CD4-positive, CD25-positive, alpha-beta regulatory T cell (primary cell): Measurements from ENCODE around the gene MAMSTR. TPM values are rescaled to one million over a fixed set of nuclear protein-coding genes. Genes with fewer than 3 reads are reported as not detected.
"Not testable (repeated sequence)": the region's sequence is repeated elsewhere in the genome, so short reads cannot be mapped to it uniquely, and the experiment has no call there.

Experiments
- ATAC-seq, 2 donors: fragments of 150-1000 bp; cut with Tn5 transposase; one replicate each; pipeline ENCODE4 v1.10.0; 2021; ENCODE audit warnings: low read depth in 2 of 2, moderate number of reproducible peaks in 2 of 2, moderate library complexity in 1 of 2
- DNase-seq, 3 donors: peaks; one replicate each; pipeline versions ENCODE4 v3.0.0 to v3.0.0-alpha.2; 2012 to 2022; ENCODE audit warnings: mixed read lengths in 1 of 3
- H3K27ac ChIP-seq: one replicate; pipeline ENCODE4 v1.7.0; 2013; ENCODE audit warnings: mild to moderate bottlenecking, low read length; ENCODE audit not compliant: insufficient read depth, poor library complexity, severe bottlenecking
- H3K27me3 ChIP-seq: one replicate; pipeline ENCODE4 v1.7.0; 2013; ENCODE audit warnings: low read length; ENCODE audit not compliant: control insufficient read depth, insufficient read depth
- H3K36me3 ChIP-seq: one replicate; pipeline ENCODE4 v1.7.0; 2013; ENCODE audit warnings: mild to moderate bottlenecking, low read length, moderate library complexity; ENCODE audit not compliant: control insufficient read depth, insufficient read depth
- H3K4me1 ChIP-seq: 2 replicates; pipeline ENCODE4 v1.7.0; 2013; ENCODE audit warnings: mild to moderate bottlenecking, low read length; ENCODE audit not compliant: insufficient read depth, control insufficient read depth, poor library complexity, severe bottlenecking
- H3K4me3 ChIP-seq: one replicate; pipeline ENCODE4 v1.7.0; 2013; ENCODE audit warnings: low read depth, mild to moderate bottlenecking, low read length, moderate library complexity
- H3K9me3 ChIP-seq, 2 experiments: 1 replicate in 1 of 2; 2 replicates in 1 of 2; pipeline ENCODE4 v1.7.0; 2013; ENCODE audit warnings: low read length in 2 of 2, mild to moderate bottlenecking in 1 of 2, moderate library complexity in 1 of 2; ENCODE audit not compliant: control insufficient read depth in 2 of 2
- H3K27ac Mint-ChIP-seq, 3 donors: one replicate each; pipeline ENCODE4 v1.8.0; 2020 to 2022; ENCODE audit warnings: mild to moderate bottlenecking in 3 of 3, mixed read lengths in 3 of 3, moderate library complexity in 2 of 3
- H3K27me3 Mint-ChIP-seq: one replicate; pipeline ENCODE4 v1.8.0; 2022; ENCODE audit warnings: mild to moderate bottlenecking, mixed read lengths
- H3K36me3 Mint-ChIP-seq: one replicate; pipeline ENCODE4 v1.8.0; 2020; ENCODE audit warnings: mixed read lengths
- H3K4me1 Mint-ChIP-seq, 4 donors: one replicate each; pipeline ENCODE4 v1.8.0; 2020 to 2022; ENCODE audit warnings: mixed read lengths in 4 of 4, mild to moderate bottlenecking in 1 of 4
- H3K4me3 Mint-ChIP-seq, 4 donors: one replicate each; pipeline ENCODE4 v1.8.0; 2020 to 2022; ENCODE audit warnings: mild to moderate bottlenecking in 4 of 4, mixed read lengths in 4 of 4, moderate library complexity in 3 of 4
- H3K9me3 Mint-ChIP-seq, 7 donors: one replicate each; pipeline ENCODE4 v1.8.0; 2020 to 2022; ENCODE audit warnings: mixed read lengths in 7 of 7, mild to moderate bottlenecking in 3 of 7, moderate library complexity in 2 of 7
- polyA plus RNA-seq, 4 donors: library from polyadenylated mRNA; unstranded; fragments of 300-500 nt; fragmentation: Illumina TruSeq; gene quantifications; one replicate each; pipeline ENCODE4 v1.2.3, GENCODE V29; 2021
- total RNA-seq: library from RNA; stranded (reverse); gene quantifications from one replicate; pipeline ENCODE4 v1.2.3, GENCODE V29; 2022

The MAMSTR gene
- total and polyA plus RNA-seq, 5 donors from 2014 or later, result 0.17 to 1.1 (median 0.40) TPM

DNA sequence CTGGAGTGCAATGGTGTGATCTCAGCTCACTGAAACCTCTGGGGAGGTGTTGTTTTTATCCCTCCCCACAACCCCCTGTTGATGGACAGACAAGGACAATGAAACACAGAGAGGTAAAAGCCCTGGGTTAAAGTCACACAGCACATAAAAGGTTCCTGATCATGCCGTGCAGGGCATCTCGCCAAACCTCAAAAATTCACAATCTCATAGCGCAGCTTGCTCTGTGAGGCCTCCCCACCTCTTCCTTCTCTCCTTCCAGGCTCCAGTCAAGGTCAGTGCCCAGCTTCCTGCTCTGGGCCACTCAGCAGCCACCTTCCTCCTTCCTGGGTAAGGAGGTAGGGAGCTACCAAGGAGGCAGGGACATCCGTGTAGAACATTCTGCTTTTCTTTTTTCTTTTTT, 21.5 kb downstream of the MAMSTR start:
- H3K4me1 Mint-ChIP-seq, result peaks cover 0 to 11% (median 4%) of the 10 kb centered on the region in 4 donors
- Histone ChIP-seq H3K27me3 (no peaks in the 10 kb centered on the region), H3K36me3 (no peaks in the 10 kb centered on the region), H3K4me1 (peaks cover 6% of the 10 kb centered on the region), H3K27ac (no peak overlapping the region), H3K9me3 (no peaks in the 10 kb centered on the region), H3K4me3 (no peak overlapping the region)
- peaks cover 12% of the 10 kb centered on the region for H3K36me3 Mint-ChIP-seq
- DNase-seq, result no peak
- no peak for ATAC-seq
- H3K4me3 Mint-ChIP-seq, result no peak overlapping the region
- H3K9me3 Mint-ChIP-seq, result peaks cover 0 to 1% (median 0%) of the 10 kb centered on the region in 7 donors
- H3K27ac Mint-ChIP-seq, result no peak overlapping the region
- H3K27me3 Mint-ChIP-seq, result peaks cover 27% of the 10 kb centered on the region

DNA sequence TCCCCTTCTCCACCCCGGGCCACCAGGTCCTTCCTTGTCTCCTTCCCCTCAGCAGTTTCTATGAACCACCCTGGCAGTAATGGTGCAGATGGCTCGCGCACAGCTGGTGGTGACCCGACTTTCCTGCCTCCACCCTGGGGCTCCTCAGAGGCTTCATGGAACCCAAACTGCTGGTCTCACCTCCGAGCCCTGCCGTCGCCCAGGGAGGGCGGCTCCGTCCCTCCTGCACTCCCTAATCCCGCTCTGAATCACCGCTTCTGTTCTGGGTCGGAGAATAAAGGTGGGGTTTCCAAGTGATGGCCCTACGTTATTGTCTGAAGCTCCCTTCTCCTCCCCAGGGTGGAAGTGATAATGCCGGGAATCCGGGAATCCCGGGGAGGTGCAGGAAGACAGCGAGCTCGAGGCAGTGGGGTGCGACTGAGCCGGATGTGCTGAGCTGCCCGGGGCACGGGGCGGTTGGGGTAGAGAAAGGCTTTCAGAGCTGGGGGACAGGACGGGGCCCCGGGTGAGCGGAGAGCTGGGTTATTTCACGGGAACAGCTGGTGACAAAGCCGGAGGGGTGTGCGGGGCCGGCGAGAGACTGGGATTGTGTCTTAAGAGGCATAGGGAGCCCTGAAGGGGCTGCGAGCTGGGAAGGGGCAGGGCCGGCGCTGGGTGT, 23.0 kb downstream of the MAMSTR start:
- Histone ChIP-seq H3K4me1 (peaks cover 6% of the 10 kb centered on the region), H3K36me3 (no peaks in the 10 kb centered on the region), H3K27ac (no peak overlapping the region), H3K9me3 (no peaks in the 10 kb centered on the region), H3K4me3 (no peak overlapping the region), H3K27me3 (no peaks in the 10 kb centered on the region)
- Mint-ChIP-seq H3K27ac (peak overlapping the region in 1 of 3 donors; percentile 73), H3K4me1 (peaks cover 0 to 11% (median 4%) of the 10 kb centered on the region in 4 donors), H3K9me3 (peaks cover 0 to 1% (median 0%) of the 10 kb centered on the region in 7 donors), H3K27me3 (peaks cover 27% of the 10 kb centered on the region), H3K4me3 (peak overlapping the region in 3 of 4 donors; percentile 15 to 68 (median 66)), H3K36me3 (peaks cover 6% of the 10 kb centered on the region)
- DNase-seq (no peak), ATAC-seq (peak; percentile 43 to 56)

DNA sequence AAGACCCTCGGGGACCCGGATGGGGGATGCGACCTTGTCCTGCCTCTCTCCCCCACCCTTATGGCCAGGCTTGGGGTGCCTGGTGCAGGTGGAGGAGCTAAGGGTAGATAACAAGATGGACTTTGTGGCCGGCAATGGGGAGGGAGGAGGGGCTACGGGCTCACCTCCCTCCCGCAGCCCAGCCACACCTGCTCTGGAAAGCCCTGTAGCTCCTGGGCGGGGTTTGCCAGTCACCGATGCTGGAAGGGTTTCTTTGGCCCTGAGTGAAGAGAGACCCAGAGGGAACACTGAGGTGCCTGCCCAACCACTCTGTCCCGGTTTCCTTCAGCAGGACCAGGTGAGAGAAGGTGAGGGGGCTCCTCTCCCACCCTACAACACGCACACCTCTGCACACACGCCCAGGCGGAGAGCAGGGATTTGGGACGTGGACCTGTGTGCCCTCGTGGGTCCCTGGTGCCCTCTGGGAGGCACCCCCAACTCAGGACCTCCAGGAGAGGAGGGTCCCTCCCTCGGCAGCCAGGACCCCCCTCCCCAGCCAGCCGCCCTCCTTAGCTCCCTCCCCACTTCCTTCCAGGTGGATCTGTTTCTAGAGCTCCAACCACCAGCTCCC, 23.7 kb downstream of the MAMSTR start, which contains the start of gene FUT2:
Gene FUT2, plus strand, starts transcription at position 229 of the 610 bp plus-strand sequence. CDS start 6,986 bp downstream, outside the sequence.
- Mint-ChIP-seq H3K27me3 (peaks cover 27% of the 10 kb centered on the region), H3K36me3 (peaks cover 6% of the 10 kb centered on the region), H3K9me3 (peaks cover 0 to 1% (median 0%) of the 10 kb centered on the region in 7 donors), H3K4me3 (peak within 1 kb of the TSS in 3 of 4 donors; percentile 15 to 68 (median 66)), H3K27ac (peak within 1 kb of the TSS in 1 of 3 donors; percentile 73), H3K4me1 (peaks cover 0 to 11% (median 4%) of the 10 kb centered on the region in 4 donors)
- Histone ChIP-seq H3K9me3 (no peaks in the 10 kb centered on the region), H3K36me3 (no peaks in the 10 kb centered on the region), H3K4me1 (peaks cover 6% of the 10 kb centered on the region), H3K27ac (no peak within 1 kb of the TSS), H3K27me3 (no peaks in the 10 kb centered on the region), H3K4me3 (no peak within 1 kb of the TSS)
- ATAC-seq, result no peak
- DNase-seq, result no peak

DNA sequence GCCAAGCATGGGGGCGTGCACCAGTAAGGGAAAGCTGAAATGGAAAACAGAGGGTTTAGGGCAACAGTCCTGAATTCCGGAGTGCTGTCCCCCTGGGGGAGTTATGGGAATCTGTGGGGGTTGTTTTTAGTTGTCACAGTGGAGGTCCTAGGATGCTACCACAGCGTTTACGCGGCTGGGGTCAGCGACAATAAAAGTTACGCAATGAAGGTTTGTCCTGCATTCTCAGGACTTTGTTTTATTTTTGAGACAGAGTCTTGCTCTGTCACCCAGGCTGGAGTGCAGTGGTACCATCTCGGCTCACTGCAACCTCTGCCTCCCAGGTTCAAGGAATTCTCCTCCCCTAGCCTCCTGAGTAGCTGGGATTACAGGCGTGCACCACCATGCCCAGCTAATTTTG, 25.9 kb downstream of the MAMSTR start:
- H3K4me1 Mint-ChIP-seq, result peaks cover 0 to 11% (median 4%) of the 10 kb centered on the region in 4 donors
- not testable (repeated sequence) for H3K36me3 Mint-ChIP-seq, ATAC-seq, H3K9me3 ChIP-seq, H3K27ac ChIP-seq, H3K27me3 ChIP-seq, DNase-seq, H3K4me1 ChIP-seq, H3K4me3 ChIP-seq, H3K36me3 ChIP-seq, H3K9me3 Mint-ChIP-seq
- peaks cover 27% of the 10 kb centered on the region for H3K27me3 Mint-ChIP-seq
- H3K4me3 Mint-ChIP-seq, result peak overlapping the region in 1 of 4 donors; percentile 12
- H3K27ac Mint-ChIP-seq, result peak overlapping the region in 2 of 3 donors; percentile 17 to 32

DNA sequence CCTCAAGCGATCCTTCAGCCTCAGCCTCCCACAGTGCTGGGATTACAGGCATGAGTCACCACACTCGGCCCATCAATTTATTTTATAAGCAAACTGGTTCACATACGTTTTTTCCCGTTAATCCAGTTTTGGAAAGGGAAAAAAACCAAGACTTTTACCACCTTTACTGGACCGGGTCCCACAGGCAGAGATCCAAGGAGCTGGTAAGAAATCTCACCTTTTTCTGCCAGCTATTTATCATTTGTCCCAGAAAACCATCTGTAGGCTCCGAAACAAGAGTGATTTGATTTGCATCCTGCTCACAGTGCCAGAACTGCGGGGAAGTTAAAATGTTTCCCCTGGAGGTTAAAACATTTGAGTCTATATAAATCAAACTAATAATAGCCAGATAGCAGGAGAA, 30.1 kb downstream of the MAMSTR start:
- H3K4me3 Mint-ChIP-seq, result no peak overlapping the region

DNA sequence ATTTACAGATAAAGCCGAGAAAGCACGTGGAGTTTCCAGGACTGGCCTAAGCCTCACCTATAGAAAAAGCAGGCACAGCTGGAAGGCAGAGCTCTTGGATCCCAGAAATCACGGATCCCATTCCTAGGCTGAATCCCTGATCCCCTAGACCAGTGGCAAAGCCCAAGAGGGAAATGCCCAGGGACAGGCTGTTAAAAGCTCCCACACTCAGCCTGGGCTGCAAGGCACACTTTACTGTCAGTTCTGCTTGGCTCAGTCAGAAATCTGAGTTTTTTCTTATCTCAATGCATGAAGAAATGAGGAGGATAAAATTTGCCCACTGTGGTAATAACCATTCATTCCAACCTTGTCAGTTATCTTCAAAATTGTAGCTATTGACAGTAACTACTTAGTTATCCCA, 31.7 kb downstream of the MAMSTR start:
- Histone ChIP-seq H3K36me3 (no peaks in the 10 kb centered on the region), H3K4me3 (no peak overlapping the region), H3K4me1 (no peaks in the 10 kb centered on the region), H3K9me3 (no peaks in the 10 kb centered on the region), H3K27ac (no peak overlapping the region), H3K27me3 (no peaks in the 10 kb centered on the region)
- Mint-ChIP-seq H3K4me3 (no peak overlapping the region), H3K9me3 (no peaks in the 10 kb centered on the region), H3K4me1 (no peaks in the 10 kb centered on the region), H3K27me3 (peaks cover 4% of the 10 kb centered on the region), H3K27ac (no peak overlapping the region), H3K36me3 (no peaks in the 10 kb centered on the region)
- DNase-seq, result no peak
- no peak for ATAC-seq

More for the DNA sequence above, 30.1 kb downstream of the MAMSTR start:
- H3K27me3 Mint-ChIP-seq, result no peaks in the 10 kb centered on the region
- Histone ChIP-seq H3K4me3 (no peak overlapping the region), H3K27me3 (no peaks in the 10 kb centered on the region), H3K27ac (no peak overlapping the region), H3K9me3 (no peaks in the 10 kb centered on the region), H3K4me1 (no peaks in the 10 kb centered on the region), H3K36me3 (no peaks in the 10 kb centered on the region)
- H3K4me1 Mint-ChIP-seq, result no peaks in the 10 kb centered on the region
- H3K36me3 Mint-ChIP-seq, result peaks cover 3% of the 10 kb centered on the region
- DNase-seq, result no peak
- no peak overlapping the region for H3K27ac Mint-ChIP-seq
- no peaks in the 10 kb centered on the region for H3K9me3 Mint-ChIP-seq
- no peak for ATAC-seq

DNA sequence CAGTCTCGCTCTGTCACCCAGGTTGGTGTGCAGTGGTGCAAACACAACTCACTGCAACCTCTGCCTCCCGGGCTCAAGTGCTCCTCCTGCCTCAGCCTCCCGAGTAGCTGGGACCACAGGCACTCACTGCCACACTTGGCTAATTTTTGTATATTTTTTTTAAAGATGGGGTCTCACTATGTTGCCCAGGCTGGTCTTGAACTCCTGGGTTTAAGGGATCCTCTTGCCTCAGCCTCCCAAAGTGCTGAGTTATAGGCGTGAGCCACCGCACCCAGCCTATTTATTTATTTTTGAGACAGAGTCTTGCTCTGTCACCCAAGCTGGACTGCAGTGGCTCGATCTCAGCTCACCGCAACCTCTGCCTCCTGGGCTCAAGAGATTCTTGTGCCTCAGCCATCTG, 32.9 kb downstream of the MAMSTR start:
- not testable (repeated sequence) for H3K4me3 Mint-ChIP-seq, H3K27me3 Mint-ChIP-seq, H3K36me3 Mint-ChIP-seq, ATAC-seq, H3K27ac ChIP-seq, H3K27ac Mint-ChIP-seq, DNase-seq, H3K4me1 Mint-ChIP-seq, H3K4me3 ChIP-seq, H3K36me3 ChIP-seq, H3K27me3 ChIP-seq, H3K9me3 ChIP-seq, H3K4me1 ChIP-seq, H3K9me3 Mint-ChIP-seq

DNA sequence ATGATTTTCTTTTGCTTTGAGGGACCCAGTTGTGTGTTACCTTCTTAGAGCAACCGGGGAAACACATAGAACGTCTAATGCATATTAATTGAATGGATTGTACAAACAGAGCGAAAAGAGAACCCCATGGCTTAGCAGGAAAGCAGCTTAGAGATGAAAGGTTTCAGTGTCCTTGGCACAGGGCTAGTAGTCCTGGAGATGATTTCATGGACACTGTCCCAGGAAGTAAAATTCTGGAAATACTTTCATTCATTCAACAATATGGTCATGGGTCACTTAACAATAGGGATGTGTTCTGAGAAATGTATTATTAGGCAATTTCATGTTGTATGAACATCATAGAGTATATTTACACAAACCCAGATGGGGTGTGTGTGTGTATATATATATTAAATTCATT, 33.4 kb downstream of the MAMSTR start:
- H3K36me3 Mint-ChIP-seq, result no peaks in the 10 kb centered on the region
- DNase-seq (no peak), ATAC-seq (no peak)
- no peaks in the 10 kb centered on the region for H3K36me3 ChIP-seq
- no peak overlapping the region for H3K27ac Mint-ChIP-seq
- no peaks in the 10 kb centered on the region for H3K4me1 ChIP-seq
- H3K27me3 Mint-ChIP-seq, result peaks cover 4% of the 10 kb centered on the region
- no peaks in the 10 kb centered on the region for H3K9me3 Mint-ChIP-seq
- H3K4me1 Mint-ChIP-seq, result no peaks in the 10 kb centered on the region
- H3K27me3 ChIP-seq, result no peaks in the 10 kb centered on the region
- H3K4me3 ChIP-seq, result no peak overlapping the region
- H3K4me3 Mint-ChIP-seq, result no peak overlapping the region
- no peak overlapping the region for H3K27ac ChIP-seq
- no peaks in the 10 kb centered on the region for H3K9me3 ChIP-seq
